ENCODE results near the gene CNKSR1. TPM values are rescaled to one million over a fixed set of nuclear protein-coding genes. Genes with fewer than 3 reads are reported as not detected.

The CNKSR1 gene
- total RNA-seq, 1 experiment from 2014 or later = 32.1 TPM

- ATAC-seq = no peak
- DNase-seq = no peak
- no TSS peak for BruUV-seq (replicated peaks)
- Histone ChIP-seq H3K4me2 (ENCODE audit: low read length) (no peak within 1 kb of the TSS), H3K79me2 (ENCODE audit: low read length) (no peaks in the 10 kb centered on the region), H3K36me3 (ENCODE audit: low read depth, low read length) (peaks cover 7% of the 10 kb centered on the region; the same call in 1 of the 2 replicates), H3K9ac (ENCODE audit: low read length) (no peak within 1 kb of the TSS), H3K4me3 (ENCODE audit: low read length) (no peak within 1 kb of the TSS), H3K4me1 (ENCODE audit: insufficient read depth, low read length) (no peaks in the 10 kb centered on the region), H2AFZ (ENCODE audit: low read length) (no peak within 1 kb of the TSS), H3K27me3 (ENCODE audit: low read length) (no peaks in the 10 kb centered on the region), H4K20me1 (ENCODE audit: low read length) (no peaks in the 10 kb centered on the region), H3F3A (ENCODE audit: low read length, unreplicated experiment) (no peaks in the 10 kb centered on the region), H3K9me2 (replicated peaks; ENCODE audit: low read length) (no peaks in the 10 kb centered on the region), H3K9me3 (ENCODE audit: low read length) (no peaks in the 10 kb centered on the region), H3K27ac (ENCODE audit: low read length) (no peak within 1 kb of the TSS)
- TF ChIP-seq EZH2phosphoT487 (IDR thresholded peaks at IDR 0.05; ENCODE audit: borderline replicate concordance, low read length) = no peak
- TF ChIP-seq CTCF (conservative IDR thresholded peaks at IDR 0.05; ENCODE audit: low read depth, low read length) = no peak
- no peak for TF ChIP-seq EZH2 (IDR thresholded peaks at IDR 0.05; ENCODE audit: low read length, unreplicated experiment)
- POLR2A ChIA-PET (ENCODE audit: unreplicated experiment) = no interaction called here
- CTCF ChIA-PET = interaction anchor here (1.0 kb wide), 1 partner anchor 44 kb away, joined by 4 read pairs; the partner anchor contains the start of gene CEP85
- intact Hi-C loops (cut with micrococcal nuclease) = no loop called here
These were observed 13.2 kb downstream of the CNKSR1 start, which contains the start of gene CATSPER4 for GRCh38 chr1:26190373-26190987. Gene CATSPER4, plus strand, starts transcription at chr1:26190602. Its CDS starts 26 bp downstream, at chr1:26190628.

- intact Hi-C loops (cut with micrococcal nuclease) = no loop called here
- Histone ChIP-seq H3K27me3 (ENCODE audit: low read length) (no peaks in the 10 kb centered on the region), H3K4me3 (ENCODE audit: low read length) (no peak overlapping the region), H3K4me1 (ENCODE audit: insufficient read depth, low read length) (no peaks in the 10 kb centered on the region), H2AFZ (ENCODE audit: low read length) (no peak overlapping the region), H3K4me2 (ENCODE audit: low read length) (no peak overlapping the region), H3F3A (ENCODE audit: low read length, unreplicated experiment) (no peaks in the 10 kb centered on the region), H3K9me2 (replicated peaks; ENCODE audit: low read length) (no peaks in the 10 kb centered on the region), H3K27ac (ENCODE audit: low read length) (no peak overlapping the region), H3K9ac (ENCODE audit: low read length) (no peak overlapping the region), H3K79me2 (ENCODE audit: low read length) (no peaks in the 10 kb centered on the region), H3K36me3 (ENCODE audit: low read depth, low read length) (peaks cover 7% of the 10 kb centered on the region; the same call in 1 of the 2 replicates), H3K9me3 (ENCODE audit: low read length) (no peaks in the 10 kb centered on the region), H4K20me1 (ENCODE audit: low read length) (no peaks in the 10 kb centered on the region)
- CTCF ChIA-PET = no interaction called here
- TF ChIP-seq CTCF (conservative IDR thresholded peaks at IDR 0.05; ENCODE audit: low read depth, low read length) (no peak), EZH2 (IDR thresholded peaks at IDR 0.05; ENCODE audit: low read length, unreplicated experiment) (no peak), EZH2phosphoT487 (IDR thresholded peaks at IDR 0.05; ENCODE audit: borderline replicate concordance, low read length) (no peak)
- ATAC-seq (no peak), DNase-seq (no peak)
- POLR2A ChIA-PET (ENCODE audit: unreplicated experiment) = no interaction called here
- BruUV-seq (replicated peaks) = no TSS peak
These were observed 14.4 kb downstream of the CNKSR1 start for GRCh38 chr1:26191739-26192138.

- no peak overlapping the region for H3K9ac ChIP-seq (ENCODE audit: low read length)
- no peaks in the 10 kb centered on the region for H3K4me1 ChIP-seq (ENCODE audit: insufficient read depth, low read length)
- no peak overlapping the region for H2AFZ ChIP-seq (ENCODE audit: low read length)
- no peaks in the 10 kb centered on the region for H4K20me1 ChIP-seq (ENCODE audit: low read length)
- ChIA-PET POLR2A (ENCODE audit: unreplicated experiment) (interaction anchor here (0.7 kb wide), 1 partner anchor 9 kb away, joined by 6 read pairs; no protein-coding TSS in a partner anchor), CTCF (no interaction called here)
- intact Hi-C loops (cut with micrococcal nuclease) = no loop called here
- DNase-seq (no peak), ATAC-seq (no peak)
- H3K27ac ChIP-seq (ENCODE audit: low read length) = no peak overlapping the region
- BruUV-seq (replicated peaks) = no TSS peak
- no peaks in the 10 kb centered on the region for H3K79me2 ChIP-seq (ENCODE audit: low read length)
- no peaks in the 10 kb centered on the region for H3K27me3 ChIP-seq (ENCODE audit: low read length)
- H3K9me3 ChIP-seq (ENCODE audit: low read length) = no peaks in the 10 kb centered on the region
- no peak overlapping the region for H3K4me3 ChIP-seq (ENCODE audit: low read length)
- H3K9me2 ChIP-seq (replicated peaks; ENCODE audit: low read length) = no peaks in the 10 kb centered on the region
- H3K36me3 ChIP-seq (ENCODE audit: low read depth, low read length) = no peaks in the 10 kb centered on the region
- no peaks in the 10 kb centered on the region for H3F3A ChIP-seq (ENCODE audit: low read length, unreplicated experiment)
- no peak overlapping the region for H3K4me2 ChIP-seq (ENCODE audit: low read length)
- TF ChIP-seq EZH2 (IDR thresholded peaks at IDR 0.05; ENCODE audit: low read length, unreplicated experiment) (no peak), CTCF (conservative IDR thresholded peaks at IDR 0.05; ENCODE audit: low read depth, low read length) (no peak), EZH2phosphoT487 (IDR thresholded peaks at IDR 0.05; ENCODE audit: borderline replicate concordance, low read length) (no peak)
These were observed 18.5 kb downstream of the CNKSR1 start for GRCh38 chr1:26195805-26196204.

All from PC-3 (cell line).